ENCODE measurements around the gene DNLZ. TPM values are rescaled to one million over a fixed set of nuclear protein-coding genes. Genes with fewer than 3 reads are reported as not detected.

Gene DNLZ
- total and polyA plus RNA-seq, 2 donors (not counting 1 experiment from before 2014, with no cell fraction given), result 23.0 to 42.0 TPM

- peaks cover 73% of the 10 kb centered on the region for H3K79me2 ChIP-seq (ENCODE audit: control insufficient read depth, insufficient read depth, low read length)
- peak within 1 kb of the TSS; percentile 80 to 91 for H3K27ac ChIP-seq (ENCODE audit: low read length in 2 of 2)
- peak within 1 kb of the TSS; percentile 86 for H3K9ac ChIP-seq (ENCODE audit: low read length)
- TF ChIP-seq EZH2 (IDR thresholded peaks at IDR 0.05; ENCODE audit: borderline replicate concordance, insufficient read depth, low read depth, low read length, poor library complexity, severe bottlenecking) (no peak), CTCF (IDR thresholded peaks at IDR 0.05) (no peak)
- WGBS (ENCODE audit: insufficient coverage), result under 1% methylated on average over 77 of the region's 83 CpGs
- peaks cover 0 to 49% of the 10 kb centered on the region in 2 experiments for H3K36me3 ChIP-seq (replicated peaks in 1 of 2; ENCODE audit: control extremely low read depth in 1 of 2, control insufficient read depth in 1 of 2, extremely low read depth in 1 of 2, insufficient read depth in 2 of 2, low read length in 1 of 2)
- H3K27me3 Mint-ChIP-seq, result no peaks in the 10 kb centered on the region
- no peaks in the 10 kb centered on the region for H3K27me3 ChIP-seq (replicated peaks in 1 of 4; ENCODE audit: control extremely low read depth in 1 of 4, control insufficient read depth in 3 of 4, insufficient read depth in 4 of 4, low read length in 3 of 4)
- H3K4me3 ChIP-seq (ENCODE audit: control extremely low read depth in 1 of 5, extremely low read depth in 1 of 5, insufficient read depth in 1 of 5, low read depth in 2 of 5, low read length in 4 of 5), result peak within 1 kb of the TSS; percentile 46 to 96 (median 81)
- peaks cover 52% of the 10 kb centered on the region for H4K20me1 ChIP-seq (ENCODE audit: control insufficient read depth, insufficient read depth, low read length, poor library complexity, severe bottlenecking)
- peak; percentile 95 for DNase-seq
- H3K4me1 Mint-ChIP-seq, result peaks cover 37% of the 10 kb centered on the region
- peak within 1 kb of the TSS; percentile 92 for H3K4me3 Mint-ChIP-seq
- ChIA-PET POLR2A (interaction anchor here (0.8 to 1.7 kb wide), 5 partner anchors 10 to 48 kb away, joined by 3 to 5 read pairs (median 4); partner anchors contain the start of genes DNLZ and SNAPC4), CTCF (interaction anchor here (0.6 to 2.6 kb wide), 3 partner anchors 10 to 47 kb away, joined by 3 to 16 read pairs (median 5); partner anchors contain the start of genes DNLZ and SNAPC4)
- intact Hi-C loops (cut with micrococcal nuclease), result loop anchor here (1.0 to 2.0 kb wide), 4 partner anchors 10 to 73 kb away; partner anchors contain the start of genes DNLZ, INPP5E, SEC16A and SNAPC4
- peaks cover 25 to 34% of the 10 kb centered on the region in 2 donors for H3K4me1 ChIP-seq (ENCODE audit: control insufficient read depth in 2 of 2, insufficient read depth in 2 of 2, low read length in 2 of 2)
- no peaks in the 10 kb centered on the region for H3K9me3 ChIP-seq (ENCODE audit: control extremely low read depth in 1 of 3, control insufficient read depth in 2 of 3, insufficient read depth in 1 of 3, low read length in 2 of 3)
- peak within 1 kb of the TSS; percentile 76 for H2AFZ ChIP-seq (ENCODE audit: insufficient read depth, low read depth, low read length, poor library complexity, severe bottlenecking)
- peak; percentile 88 for ATAC-seq (ENCODE audit: low read depth)
- no peaks in the 10 kb centered on the region for H3K9me3 Mint-ChIP-seq (ENCODE audit: insufficient read depth)
- peak within 1 kb of the TSS; percentile 92 for H3K27ac Mint-ChIP-seq
- peak within 1 kb of the TSS; percentile 91 for H3K4me2 ChIP-seq (replicated peaks; ENCODE audit: low read depth, low read length, poor library complexity, severe bottlenecking)
Observed at GRCh38 chr9:136410500-136411287, 47.1 kb upstream of the DNLZ start, which contains the start of the genes ENTR1 and PMPCA. Gene ENTR1 (minus strand): TSS chr9:136410614. CDS start chr9:136410397, 217 bp downstream. Gene PMPCA (plus strand): TSS chr9:136410658. CDS start chr9:136410669, 11 bp downstream.
